HG02571 (cell line): ENCODE measurements around the gene FBXL22.

ENCODE experiments used
- ATAC-seq: cut with Tn5 transposase; IDR thresholded peaks from one replicate; pipeline ENCODE4 v1.9.1; 2021; ENCODE audit warnings: mild to moderate bottlenecking, moderate library complexity; ENCODE audit not compliant: unreplicated experiment

Gene FBXL22

GRCh38 chr15:63593705-63594671 is 3.2 kb upstream of the FBXL22 start:
- ATAC-seq = no peak

GRCh38 chr15:63595065-63595464 is 2.1 kb upstream of the FBXL22 start:
- ATAC-seq = no peak

- ATAC-seq = no peak
Observed at GRCh38 chr15:63595688-63596087, 1.5 kb upstream of the FBXL22 start.

- ATAC-seq = no peak
Observed at GRCh38 chr15:63596676-63597037, 530 bp upstream of the FBXL22 start.

- no peak for ATAC-seq
Observed at GRCh38 chr15:63597821-63598220, 634 bp downstream of the FBXL22 start.

- no peak for ATAC-seq
Observed at GRCh38 chr15:63598473-63599400, 1.6 kb downstream of the FBXL22 start.

GRCh38 chr15:63599401-63600000 is 2.3 kb downstream of the FBXL22 start:
- ATAC-seq = no peak

- peak; percentile 3 for ATAC-seq
Observed at GRCh38 chr15:63600001-63600615, 2.9 kb downstream of the FBXL22 start.

- peak; percentile 63 for ATAC-seq
Observed at GRCh38 chr15:63600616-63601025, 3.4 kb downstream of the FBXL22 start.

- peak; percentile 12 for ATAC-seq
Observed at GRCh38 chr15:63601026-63601703, 4.0 kb downstream of the FBXL22 start.

- ATAC-seq = no peak
Observed at GRCh38 chr15:63601704-63602185, 4.6 kb downstream of the FBXL22 start.

- ATAC-seq = no peak
Observed at GRCh38 chr15:63602595-63602994, 5.4 kb downstream of the FBXL22 start.

GRCh38 chr15:63603516-63603915 is 6.3 kb downstream of the FBXL22 start:
- no peak for ATAC-seq

- ATAC-seq = no peak
Observed at GRCh38 chr15:63604281-63604680, 7.1 kb downstream of the FBXL22 start.

- ATAC-seq = no peak
Observed at GRCh38 chr15:63605036-63605435, 7.8 kb downstream of the FBXL22 start.

- ATAC-seq = no peak
Observed at GRCh38 chr15:63605816-63606215, 8.6 kb downstream of the FBXL22 start.

- ATAC-seq = no peak
Observed at GRCh38 chr15:63606308-63606707, 9.1 kb downstream of the FBXL22 start.

GRCh38 chr15:63608989-63609388 is 11.8 kb downstream of the FBXL22 start:
- ATAC-seq = no peak

- no peak for ATAC-seq
Observed at GRCh38 chr15:63609448-63609847, 12.3 kb downstream of the FBXL22 start.
